ENCODE measurements around the gene MLIP. TPM values are rescaled to one million over a fixed set of nuclear protein-coding genes. Genes with fewer than 3 reads are reported as not detected.

MLIP gene
- total and polyA plus RNA-seq, 2 of the 8 experiments (the other 6 are each of a cell fraction or from before 2014, with no cell fraction given), result not detected

DNA sequence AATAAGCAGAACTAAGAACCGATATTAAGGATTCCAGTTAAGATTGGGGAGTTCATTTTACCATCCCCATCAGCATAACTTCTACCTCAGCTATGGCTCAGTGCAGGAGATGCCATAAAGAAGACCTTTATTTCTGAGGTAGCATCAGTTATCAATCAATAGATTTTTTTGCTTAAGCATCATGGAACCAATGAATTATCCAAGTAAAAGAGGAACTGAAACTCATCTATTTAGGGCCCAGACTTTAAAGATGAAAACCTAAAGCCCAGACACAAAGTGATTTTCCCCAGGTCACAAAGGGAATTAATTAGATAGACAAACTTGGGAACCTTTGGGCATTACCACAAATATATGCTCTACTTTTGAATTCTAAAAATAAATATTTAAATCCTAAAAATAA is 137.8 kb downstream of the MLIP start:
- H3K27ac ChIP-seq (ENCODE audit: low read depth, low read length), result no peak overlapping the region
- no peak overlapping the region for H2BK5ac ChIP-seq (ENCODE audit: low read depth, low read length)
- no peak for FAIRE-seq
- H3K23me2 ChIP-seq (ENCODE audit: low read depth, low read length), result no peaks in the 10 kb centered on the region
- H4K5ac ChIP-seq (ENCODE audit: insufficient read length, low read depth, low read length), result no peak overlapping the region
- H2BK12ac ChIP-seq (ENCODE audit: low read depth, low read length), result no peak overlapping the region
- no peaks in the 10 kb centered on the region for H3K4me1 ChIP-seq (replicated peaks in 1 of 4; ENCODE audit: control insufficient read depth in 3 of 4, insufficient read depth in 4 of 4, low read length in 3 of 4)
- H4K91ac ChIP-seq (replicated peaks; ENCODE audit: insufficient read length, low read length), result no peak overlapping the region
- H3K9ac ChIP-seq (replicated peaks in 1 of 4; ENCODE audit: extremely low read depth in 1 of 4, low read depth in 3 of 4, low read length in 3 of 4), result no peak overlapping the region
- no peak overlapping the region for H3K14ac ChIP-seq (ENCODE audit: insufficient read length)
- no peak overlapping the region for H4K8ac ChIP-seq (ENCODE audit: extremely low read depth, insufficient read depth, low read length)
- no peak overlapping the region for H3K18ac ChIP-seq (ENCODE audit: extremely low read depth, low read length)
- no peak overlapping the region for H2AFZ ChIP-seq (ENCODE audit: low read length)
- H2AK5ac ChIP-seq (ENCODE audit: low read depth, low read length), result no peak overlapping the region
- H3K4me3 ChIP-seq (ENCODE audit: extremely low read depth in 1 of 4, insufficient read depth in 2 of 4, low read depth in 3 of 4, low read length in 4 of 4), result no peak overlapping the region
- CTCF ChIA-PET (ENCODE audit: partially characterized antibody), result interaction anchor here (0.7 kb wide), 1 partner anchor 18 kb away, joined by 3 read pairs; no protein-coding TSS in a partner anchor
- H3K23ac ChIP-seq (ENCODE audit: insufficient read length), result no peak overlapping the region
- H2BK20ac ChIP-seq (ENCODE audit: low read length), result no peak overlapping the region
- 88% methylated on average over 1 of the region's 1 CpG; no CpG with 5 or more reads in 1 of the 2 experiments for WGBS, 2 experiments (ENCODE audit: extremely low coverage in 1 of 2, insufficient coverage in 1 of 2, insufficient read length in 1 of 2, insufficient replicate concordance in 2 of 2, low coverage in 1 of 2, low lambda C conversion rate in 2 of 2, missing lambda C conversion rate in 1 of 2)
- no peak for DNase-seq (ENCODE audit: low read depth in 1 of 2, low spot score in 2 of 2)
- no peaks in the 10 kb centered on the region for H3K79me1 ChIP-seq (ENCODE audit: low read depth, low read length)
- no peak overlapping the region for H3K4me2 ChIP-seq (ENCODE audit: insufficient read depth in 1 of 2, low read depth in 2 of 2, low read length in 2 of 2)
- POLR2A ChIA-PET (ENCODE audit: partially characterized antibody), result no interaction called here
- no peak overlapping the region for H2BK120ac ChIP-seq (replicated peaks; ENCODE audit: low read depth, low read length)
- no peak overlapping the region for H3K56ac ChIP-seq (replicated peaks; ENCODE audit: insufficient read length, low read depth, low read length)
- no peaks in the 10 kb centered on the region for H3K79me2 ChIP-seq (ENCODE audit: control insufficient read depth in 1 of 2, insufficient read depth in 2 of 2, low read length in 2 of 2)
- H3K4ac ChIP-seq (replicated peaks; ENCODE audit: insufficient read length, low read depth, low read length), result no peak overlapping the region
- no peak overlapping the region for H2BK15ac ChIP-seq (ENCODE audit: low read length)
- no peaks in the 10 kb centered on the region for H3K9me3 ChIP-seq (ENCODE audit: insufficient read depth in 2 of 2, low read depth in 1 of 2, low read length in 1 of 2)
- H3K36me3 ChIP-seq (ENCODE audit: control insufficient read depth in 2 of 4, insufficient read depth in 4 of 4, low read length in 3 of 4), result no peaks in the 10 kb centered on the region
- H3K27me3 ChIP-seq (replicated peaks in 1 of 4; ENCODE audit: control insufficient read depth in 3 of 4, extremely low read depth in 1 of 4, insufficient read depth in 3 of 4, low read length in 3 of 4), result no peaks in the 10 kb centered on the region
- no peaks in the 10 kb centered on the region for H4K20me1 ChIP-seq (replicated peaks in 1 of 2; ENCODE audit: control insufficient read depth in 1 of 2, insufficient read depth in 2 of 2, low read length in 2 of 2)
- TF ChIP-seq RFX5 (IDR thresholded peaks at IDR 0.05; ENCODE audit: borderline replicate concordance, low read depth, low read length), result no peak
- no peak for TF ChIP-seq BCL11A (IDR thresholded peaks at IDR 0.05; ENCODE audit: low read depth in 2 of 2, low read length in 2 of 2)
- no peak for TF ChIP-seq SP2 (IDR thresholded peaks at IDR 0.05; ENCODE audit: low read length)
- TF ChIP-seq, protein P1, sequence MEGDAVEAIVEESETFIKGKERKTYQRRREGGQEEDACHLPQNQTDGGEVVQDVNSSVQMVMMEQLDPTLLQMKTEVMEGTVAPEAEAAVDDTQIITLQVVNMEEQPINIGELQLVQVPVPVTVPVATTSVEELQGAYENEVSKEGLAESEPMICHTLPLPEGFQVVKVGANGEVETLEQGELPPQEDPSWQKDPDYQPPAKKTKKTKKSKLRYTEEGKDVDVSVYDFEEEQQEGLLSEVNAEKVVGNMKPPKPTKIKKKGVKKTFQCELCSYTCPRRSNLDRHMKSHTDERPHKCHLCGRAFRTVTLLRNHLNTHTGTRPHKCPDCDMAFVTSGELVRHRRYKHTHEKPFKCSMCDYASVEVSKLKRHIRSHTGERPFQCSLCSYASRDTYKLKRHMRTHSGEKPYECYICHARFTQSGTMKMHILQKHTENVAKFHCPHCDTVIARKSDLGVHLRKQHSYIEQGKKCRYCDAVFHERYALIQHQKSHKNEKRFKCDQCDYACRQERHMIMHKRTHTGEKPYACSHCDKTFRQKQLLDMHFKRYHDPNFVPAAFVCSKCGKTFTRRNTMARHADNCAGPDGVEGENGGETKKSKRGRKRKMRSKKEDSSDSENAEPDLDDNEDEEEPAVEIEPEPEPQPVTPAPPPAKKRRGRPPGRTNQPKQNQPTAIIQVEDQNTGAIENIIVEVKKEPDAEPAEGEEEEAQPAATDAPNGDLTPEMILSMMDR (IDR thresholded peaks at IDR 0.05; ENCODE audit: control extremely low read depth in 1 of 3, insufficient read depth in 1 of 3, low read depth in 1 of 3, low read length in 3 of 3), result no peak
- no peak for TF ChIP-seq RBBP5 (IDR thresholded peaks at IDR 0.05; ENCODE audit: borderline replicate concordance, low read depth, low read length)
- TF ChIP-seq GTF2F1 (IDR thresholded peaks at IDR 0.05; ENCODE audit: borderline replicate concordance, low read depth, low read length), result no peak
- TF ChIP-seq KDM1A (IDR thresholded peaks at IDR 0.05; ENCODE audit: borderline replicate concordance, low read length), result no peak
- no peak for TF ChIP-seq JUND (IDR thresholded peaks at IDR 0.05; ENCODE audit: low read length)
- no peak for TF ChIP-seq TAF7 (optimal IDR thresholded peaks at IDR 0.05; ENCODE audit: borderline replicate concordance, low read depth, low read length)
- TF ChIP-seq HDAC2 (IDR thresholded peaks at IDR 0.05; ENCODE audit: borderline replicate concordance in 1 of 2, low read depth in 2 of 2, low read length in 2 of 2), result no peak
- TF ChIP-seq FOSL1 (IDR thresholded peaks at IDR 0.05; ENCODE audit: insufficient read depth, low read depth, low read length), result no peak
- TF ChIP-seq PHF8 (conservative IDR thresholded peaks at IDR 0.05; ENCODE audit: low read depth, low read length), result no peak
